HG03354 (cell line): ENCODE measurements around the gene HSPH1.
"Not testable (repeated sequence)": the region's sequence is repeated elsewhere in the genome, so short reads cannot be mapped to it uniquely, and the experiment has no call there.

Source experiments
- ATAC-seq: cut with Tn5 transposase; IDR thresholded peaks from one replicate; pipeline ENCODE4 v1.9.1; 2021; ENCODE audit warnings: mild to moderate bottlenecking; ENCODE audit not compliant: unreplicated experiment, poor library complexity, severe bottlenecking

HSPH1 gene

GRCh38 chr13:31179241-31179640 lies 17.5 kb upstream of the HSPH1 start:
- no peak for ATAC-seq

DNA sequence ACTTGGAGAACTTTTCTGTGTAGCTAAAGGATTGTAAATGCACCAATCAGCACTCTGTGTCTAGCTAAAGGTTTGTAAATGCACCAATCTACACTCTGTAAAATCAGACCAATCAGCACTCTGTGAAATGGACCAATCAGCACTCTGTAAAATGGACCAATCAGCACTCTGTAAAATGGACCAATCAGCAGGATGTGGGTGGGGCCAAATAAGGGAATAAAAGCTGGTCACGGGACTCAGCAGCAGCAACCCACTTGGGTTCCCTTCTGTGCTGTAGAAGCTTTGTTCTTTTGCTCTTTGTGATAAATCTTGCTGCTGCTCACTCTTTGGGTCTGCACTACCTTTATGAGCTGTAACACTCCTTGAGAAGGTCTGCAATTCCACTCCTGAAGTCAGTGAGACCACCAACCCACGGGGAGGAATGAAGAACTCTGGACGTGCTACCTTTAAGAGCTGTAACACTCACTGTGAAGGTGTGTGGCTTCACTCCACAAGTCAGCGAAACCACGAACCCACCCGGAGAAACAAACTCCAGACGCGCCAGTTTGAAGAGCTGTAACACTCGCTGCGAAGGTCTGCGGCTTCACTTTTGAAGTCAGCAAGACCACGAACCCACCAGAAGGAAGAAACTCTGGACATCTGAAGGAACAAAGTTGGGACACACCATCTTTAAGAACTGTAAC lies 16.2 kb upstream of the HSPH1 start:
- ATAC-seq = not testable (repeated sequence)

- no peak for ATAC-seq
Measured at GRCh38 chr13:31175847-31176532, 14.3 kb upstream of the HSPH1 start.

DNA sequence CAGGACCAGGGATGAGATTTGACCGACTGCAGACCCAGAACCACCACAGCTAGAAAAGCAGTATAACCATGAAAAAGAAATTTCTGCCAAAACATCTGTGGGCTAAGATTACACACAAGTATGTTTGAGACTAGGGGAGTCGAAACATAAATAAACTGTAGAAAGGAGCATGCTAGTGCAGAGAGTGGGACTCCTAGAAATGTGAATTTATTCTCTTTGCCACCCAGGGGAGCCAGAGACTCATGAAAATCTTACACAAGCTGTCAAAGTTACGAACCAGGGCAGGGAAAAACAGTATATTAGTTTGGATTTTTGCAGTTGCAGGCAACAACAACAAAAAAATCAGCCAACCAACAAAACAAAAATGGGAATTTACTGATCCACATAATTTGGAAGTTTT lies 12.3 kb upstream of the HSPH1 start:
- ATAC-seq = no peak

GRCh38 chr13:31172535-31172934 lies 10.8 kb upstream of the HSPH1 start:
- ATAC-seq = no peak

DNA sequence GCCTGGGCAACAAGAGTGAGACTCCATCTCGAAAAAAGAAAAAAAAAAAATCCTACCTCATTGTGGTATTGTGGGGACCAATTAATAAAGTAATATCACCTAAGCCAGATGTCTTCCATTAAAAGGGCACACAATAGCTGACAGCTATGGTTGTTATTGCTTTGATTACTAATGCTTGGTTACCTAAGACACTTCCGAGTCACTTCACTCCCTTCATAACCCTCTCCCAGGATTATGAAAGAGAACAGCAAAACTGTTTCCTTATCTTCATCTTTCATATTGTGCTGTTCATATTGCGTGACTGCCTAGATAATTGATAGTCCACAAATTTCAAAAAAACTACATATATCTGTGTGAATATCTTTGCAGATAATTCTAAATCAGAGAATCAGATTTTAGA lies 10.3 kb upstream of the HSPH1 start:
- ATAC-seq = no peak

GRCh38 chr13:31168736-31169135 lies 7.0 kb upstream of the HSPH1 start:
- no peak for ATAC-seq

- ATAC-seq = peak; percentile 70
Measured at GRCh38 chr13:31168166-31168565, 6.5 kb upstream of the HSPH1 start.

- ATAC-seq = peak; percentile 80
Measured at GRCh38 chr13:31167490-31167889, 5.8 kb upstream of the HSPH1 start.

GRCh38 chr13:31166591-31166990 lies 4.9 kb upstream of the HSPH1 start:
- no peak for ATAC-seq

GRCh38 chr13:31162151-31163008 lies 676 bp upstream of the HSPH1 start:
- peak; percentile 88 for ATAC-seq

DNA sequence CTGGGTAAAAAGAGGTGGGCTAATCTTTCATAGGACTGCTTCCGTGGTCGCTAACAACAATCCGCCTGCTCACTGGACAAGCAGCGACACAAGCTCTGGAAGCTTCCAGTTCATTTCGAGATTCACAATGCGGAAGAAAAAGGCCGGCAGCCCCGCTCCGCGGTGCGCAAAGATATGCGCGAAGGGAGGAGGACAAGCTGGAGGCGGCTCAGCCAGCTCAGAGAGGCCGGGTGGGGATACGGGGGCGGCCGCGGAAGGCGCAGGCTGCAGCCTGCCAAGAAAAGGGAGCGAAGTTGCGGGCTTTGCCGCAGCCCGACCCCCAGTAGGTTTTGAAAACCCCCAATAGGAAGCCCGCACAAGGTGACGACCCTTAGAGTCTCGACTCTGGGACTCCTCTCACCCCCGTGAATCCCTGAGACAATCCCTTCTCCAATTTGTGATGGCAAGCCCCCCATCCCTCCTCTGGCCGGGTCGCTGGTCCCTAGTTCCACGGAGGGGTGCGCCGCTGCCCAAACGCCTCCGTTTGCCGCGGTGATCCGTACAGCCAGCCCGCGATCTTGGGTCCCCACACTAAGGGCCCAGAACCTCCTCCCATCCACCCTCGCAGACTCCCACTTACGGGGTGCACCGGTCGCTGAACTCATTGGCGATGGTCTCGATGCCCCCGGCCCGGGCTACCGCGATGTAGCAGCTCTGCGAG lies 697 bp downstream of the HSPH1 start:
- peak; percentile 17 for ATAC-seq

DNA sequence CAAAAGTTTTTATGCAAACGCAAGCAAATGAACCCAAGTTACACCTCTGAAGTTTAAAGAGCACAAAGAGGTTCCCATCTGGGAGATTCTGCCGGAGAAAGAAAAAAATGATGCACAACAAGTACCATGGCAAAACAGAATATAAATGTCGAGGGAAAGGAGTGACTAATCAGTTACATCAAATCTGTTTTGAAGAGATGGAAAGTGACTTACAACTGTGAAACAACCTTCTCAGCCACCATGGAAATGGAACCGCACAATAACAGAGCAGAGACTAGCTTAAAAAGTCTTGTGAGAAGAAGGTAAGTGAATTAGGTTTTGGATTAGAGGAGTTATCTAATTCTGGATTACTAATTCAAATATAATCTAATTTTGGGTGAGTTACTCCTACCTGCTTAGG lies 2.4 kb downstream of the HSPH1 start:
- ATAC-seq = no peak

GRCh38 chr13:31154939-31155338 lies 6.8 kb downstream of the HSPH1 start:
- no peak for ATAC-seq

DNA sequence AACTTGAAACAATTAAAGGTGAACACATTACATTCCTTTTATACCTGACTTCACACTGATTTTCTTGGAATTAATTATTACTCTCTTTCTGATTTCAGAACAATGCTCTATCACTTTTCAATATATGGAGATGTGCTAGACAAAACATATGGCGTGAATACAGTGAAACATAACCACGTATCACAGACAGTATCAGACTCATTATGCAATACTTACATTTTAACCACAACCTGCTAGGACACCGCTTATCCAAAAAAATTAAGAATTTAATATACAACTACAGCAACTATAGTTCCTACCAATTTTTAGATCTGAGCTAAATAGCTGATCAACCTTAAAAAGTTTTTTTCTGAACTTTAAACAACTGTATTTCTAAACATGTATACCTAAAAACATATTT lies 9.9 kb downstream of the HSPH1 start:
- no peak for ATAC-seq

GRCh38 chr13:31150315-31150985 lies 11.3 kb downstream of the HSPH1 start:
- no peak for ATAC-seq

DNA sequence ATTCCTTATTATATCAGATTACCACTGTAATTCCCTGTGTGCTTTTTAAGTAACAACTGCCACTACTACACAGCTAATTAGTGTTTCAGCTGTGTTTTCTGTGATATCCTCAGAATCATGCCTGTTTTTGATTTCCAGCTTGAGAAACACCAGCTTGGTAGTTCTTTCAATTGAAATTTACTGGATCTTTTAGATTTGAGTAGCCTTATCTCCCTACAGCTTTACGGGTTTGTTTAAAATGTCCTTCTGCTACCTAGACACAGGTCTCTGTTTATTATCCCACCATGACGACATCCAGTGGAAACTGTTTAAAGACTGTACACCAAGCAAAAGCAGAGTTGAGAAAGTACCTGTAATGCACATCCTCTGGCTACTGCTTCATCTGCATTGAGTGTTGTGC lies 12.1 kb downstream of the HSPH1 start:
- no peak for ATAC-seq

DNA sequence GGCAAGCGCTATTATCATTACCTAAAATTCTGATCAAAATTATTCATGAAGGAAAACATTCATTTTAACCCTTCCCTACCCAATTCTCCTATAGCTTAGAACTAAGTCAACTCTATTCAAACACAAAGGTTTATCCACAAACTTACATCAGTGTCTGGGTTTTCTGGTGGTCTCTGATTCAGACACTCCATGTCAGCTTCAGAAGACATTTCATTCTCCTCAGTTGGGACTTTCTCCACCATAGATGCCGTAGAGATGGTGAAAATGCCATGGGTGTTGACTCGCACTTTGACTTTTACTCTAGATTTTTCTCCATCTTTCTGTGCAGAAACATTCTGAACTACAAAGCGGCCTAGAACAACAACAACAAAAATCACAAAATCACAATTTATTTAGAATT lies 16.3 kb downstream of the HSPH1 start:
- no peak for ATAC-seq

DNA sequence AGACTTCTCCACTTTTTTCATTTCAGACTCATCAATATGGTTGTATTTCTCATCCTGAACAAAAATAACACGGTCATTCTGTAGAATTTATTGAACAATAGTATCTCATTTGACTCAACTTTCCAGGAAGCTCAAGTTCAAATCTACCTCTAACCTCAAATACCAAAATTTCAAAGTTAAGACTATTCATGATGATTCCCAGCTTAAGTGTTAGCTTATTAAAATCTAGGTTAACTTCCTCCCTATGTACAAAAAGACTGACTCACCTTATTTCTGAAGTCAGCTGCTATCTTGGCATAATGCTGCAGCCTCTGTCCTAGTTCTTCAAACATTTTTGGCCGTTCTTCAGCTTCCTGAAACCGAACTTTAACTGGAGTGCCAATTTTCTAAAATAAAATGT lies 23.2 kb downstream of the HSPH1 start:
- no peak for ATAC-seq

- no peak for ATAC-seq
Measured at GRCh38 chr13:31136724-31137123, 25.0 kb downstream of the HSPH1 start.
